K562 (cell line): Measurements from ENCODE around the gene BAIAP2. TPM values are rescaled to one million over a fixed set of nuclear protein-coding genes. Genes with fewer than 3 reads are reported as not detected.

Experiments used
- ATAC-seq: fragments of 200-7000 bp; cut with Tn5 transposase; 3 replicates; pipeline ENCODE4 v1.9.1; 2020; ENCODE audit warnings: moderate library complexity
- BruUV-seq: library from RNA; stranded (reverse); fragments of 400-500 nt; replicated peaks from 2 replicates; lab custom pipeline; 2021; lab: Mats Ljungman, UMichigan
- CTCF ChIA-PET: fragments of 300-600 bp; formaldehyde crosslinking; extraction: SDS; loops from one replicate; lab custom pipeline; 2021; ENCODE audit warnings: low intra/inter-chr PET ratio; lab: Yijun Ruan, JAX
- POLR2A ChIA-PET: fragments of 300-600, 350-650 bp; sonication (Branson Sonifier 250); formaldehyde crosslinking; extraction: SDS; loops from one replicate; lab custom pipeline; 2021; ENCODE audit warnings: antibody characterized with exemption, inconsistent platforms; lab: Yijun Ruan, JAX
- DNase-seq, 4 experiments: peaks; one replicate each; pipeline versions ENCODE4 v3.0.0 to v3.0.0-alpha.2; 2011 to 2018; ENCODE audit warnings: low spot score in 3 of 4, mixed read lengths in 3 of 4; ENCODE audit errors: extremely low read depth in 1 of 4
- FAIRE-seq: peaks from 2 replicates; lab custom pipeline; 2011; peaks lifted over from hg19 to GRCh38; lab: Jason Lieb, UNC
- H2AFZ ChIP-seq: 2 replicates; pipeline ENCODE4 v1.6.0; 2011; ENCODE audit warnings: low read depth, low read length, control low read depth, inconsistent platforms
- H3K27ac ChIP-seq: fragments of 200-600 bp; 3 replicates; pipeline ENCODE4 v1.8.0; 2011; ENCODE audit warnings: low read depth, mild to moderate bottlenecking, control low read depth, inconsistent platforms, low read length, moderate library complexity, mixed read lengths; ENCODE audit errors: extremely low read depth
- H3K27me3 ChIP-seq, 2 experiments: fragments of 300-600 bp in 1 of 2; 2 replicates in 1 of 2; 3 replicates in 1 of 2; pipeline versions ENCODE4 v1.6.0 to v1.8.0; 2011; ENCODE audit warnings: inconsistent platforms in 2 of 2, low read length in 2 of 2, mild to moderate bottlenecking in 1 of 2, mixed read lengths in 1 of 2, moderate library complexity in 1 of 2; ENCODE audit not compliant: control insufficient read depth in 2 of 2, insufficient read depth in 2 of 2
- H3K36me3 ChIP-seq: fragments of 300-600 bp; 3 replicates; pipeline ENCODE4 v1.8.0; 2011; ENCODE audit warnings: mild to moderate bottlenecking, low read length, inconsistent platforms; ENCODE audit not compliant: control insufficient read depth, insufficient read depth
- H3K4me1 ChIP-seq, 2 experiments: fragments of 200-600 bp in 1 of 2; replicated peaks in 1 of 2; 2 replicates in 1 of 2; 3 replicates in 1 of 2; pipeline versions ENCODE4 v1.5.1 to v1.8.0; 2011; ENCODE audit warnings: inconsistent platforms in 2 of 2, low read length in 2 of 2, mild to moderate bottlenecking in 1 of 2, mixed read lengths in 1 of 2, moderate library complexity in 1 of 2; ENCODE audit not compliant: control insufficient read depth in 2 of 2, insufficient read depth in 2 of 2
- H3K4me2 ChIP-seq: 2 replicates; pipeline ENCODE4 v1.6.1; 2011; ENCODE audit warnings: low read length, control low read depth, inconsistent platforms, mixed read lengths; ENCODE audit not compliant: insufficient read depth
- H3K4me3 ChIP-seq: fragments of 200-600 bp; sonication (generic), shearing (Covaris generic); 2 replicates; pipeline ENCODE4 v1.5.1; 2016; ENCODE audit warnings: control low read depth, inconsistent platforms
- H3K79me2 ChIP-seq: fragments of 200-600 bp; 3 replicates; pipeline ENCODE4 v1.8.0; 2011; ENCODE audit warnings: low read length, inconsistent platforms; ENCODE audit not compliant: control insufficient read depth, insufficient read depth
- H3K9ac ChIP-seq, 2 experiments: 2 replicates each; pipeline versions ENCODE4 v1.6.0 to v1.6.1; 2011; ENCODE audit warnings: low read depth in 2 of 2, low read length in 2 of 2, control low read depth in 1 of 2, inconsistent platforms in 1 of 2, mild to moderate bottlenecking in 1 of 2, mixed read lengths in 1 of 2; ENCODE audit not compliant: insufficient read depth in 1 of 2
- H3K9me1 ChIP-seq: one replicate; pipeline ENCODE4 v1.6.0; 2011; ENCODE audit warnings: inconsistent platforms, mild to moderate bottlenecking, low read length, moderate library complexity; ENCODE audit not compliant: control insufficient read depth, insufficient read depth
- H3K9me3 ChIP-seq: replicated peaks from 2 replicates; pipeline ENCODE4 v1.5.1; 2011; ENCODE audit warnings: low read depth, low read length, inconsistent platforms; ENCODE audit not compliant: control insufficient read depth, insufficient read depth
- H4K20me1 ChIP-seq: replicated peaks from 2 replicates; pipeline ENCODE4 v1.6.1; 2011; ENCODE audit warnings: low read length, inconsistent platforms, mixed read lengths; ENCODE audit not compliant: control insufficient read depth, insufficient read depth
- ASH1L ChIP-seq: fragments of 450-650 bp; IDR thresholded peaks from 2 replicates; pipeline ENCODE4 v1.6.1; 2018; ENCODE audit warnings: borderline replicate concordance, mild to moderate bottlenecking, low read depth; ENCODE audit not compliant: partially characterized antibody
- KAT7 ChIP-seq: sonication (generic); formaldehyde crosslinking; IDR thresholded peaks from 2 replicates; pipeline ENCODE4 v1.8.0; 2022; ENCODE audit warnings: missing genetic modification reagents, mild to moderate bottlenecking, borderline replicate concordance
- KLF6 ChIP-seq: fragments of 250-450 bp; sonication (Bioruptor Pico); IDR thresholded peaks from 2 replicates; pipeline ENCODE4 v1.4.0; 2020; ENCODE audit warnings: mild to moderate bottlenecking, moderate library complexity, borderline replicate concordance
- POLR2G ChIP-seq: fragments of 200-400 bp; formaldehyde crosslinking; IDR thresholded peaks from 2 replicates; pipeline ENCODE4 v1.6.1; 2017; ENCODE audit warnings: low read depth, mild to moderate bottlenecking, antibody characterized with exemption, low read length, moderate library complexity
- SP2 ChIP-seq: IDR thresholded peaks from 2 replicates; pipeline ENCODE4 v1.6.1; 2011; ENCODE audit warnings: mild to moderate bottlenecking, low read depth, low read length, moderate library complexity; ENCODE audit not compliant: poor library complexity, severe bottlenecking; ENCODE audit errors: extremely low read depth
- WGBS: fragments of 100-300 bp; shearing (Covaris generic); methylation state at CpG from one replicate; pipeline ENCODE4 v1.1.6; 2016; ENCODE audit warnings: low coverage, mixed read lengths; ENCODE audit not compliant: insufficient coverage; ENCODE audit errors: missing lambda C conversion rate; 5-methylcytosine and 5-hydroxymethylcytosine counted together
- in situ Hi-C: fragments of 300-500 bp; cut with MboI; formaldehyde crosslinking; loops from 4 replicates; pipeline ENCODE4 v1.15.0; 2018; ENCODE audit warnings: inconsistent platforms, mixed read lengths
- intact Hi-C: fragments of 100-400 bp; cut with micrococcal nuclease; formaldehyde crosslinking; loops from 2 replicates; pipeline ENCODE4 v1.14.2; 2022
- polyA plus RNA-seq, 8 experiments: library from polyadenylated mRNA; depleted of rRNA in 4 of 8; stranded (reverse) in 5 of 8; unstranded in 3 of 8; fragments of >200 nt; fragmentation: Nextera tagmentation in 2 of 8; fragmentation: Illumina TruSeq in 1 of 8; extraction: Ambion mirVana in 2 of 8; extraction: Trizol in 1 of 8; gene quantifications; 2 replicates each; pipeline versions ENCODE4 v1.2.1 to v1.2.3, GENCODE V29; 2011 to 2014; ENCODE audit warnings: inconsistent platforms in 1 of 8, missing spikeins in 1 of 8
- total RNA-seq, 7 experiments: library from RNA; depleted of rRNA in 6 of 7; stranded (reverse); fragments of >200 nt in 6 of 7; fragmentation: Illumina TruSeq in 2 of 7; extraction: Trizol in 2 of 7; gene quantifications; 2 replicates each; pipeline versions ENCODE4 v1.2.1 to v1.2.3, GENCODE V29; 2011 to 2021; ENCODE audit warnings: low replicate concordance in 1 of 7

Gene BAIAP2
- total and polyA plus RNA-seq, 9 of the 15 experiments (the other 6 are each of a cell fraction or from before 2014, with no cell fraction given): 2.3 to 51.6 (median 18.4) TPM

DNA sequence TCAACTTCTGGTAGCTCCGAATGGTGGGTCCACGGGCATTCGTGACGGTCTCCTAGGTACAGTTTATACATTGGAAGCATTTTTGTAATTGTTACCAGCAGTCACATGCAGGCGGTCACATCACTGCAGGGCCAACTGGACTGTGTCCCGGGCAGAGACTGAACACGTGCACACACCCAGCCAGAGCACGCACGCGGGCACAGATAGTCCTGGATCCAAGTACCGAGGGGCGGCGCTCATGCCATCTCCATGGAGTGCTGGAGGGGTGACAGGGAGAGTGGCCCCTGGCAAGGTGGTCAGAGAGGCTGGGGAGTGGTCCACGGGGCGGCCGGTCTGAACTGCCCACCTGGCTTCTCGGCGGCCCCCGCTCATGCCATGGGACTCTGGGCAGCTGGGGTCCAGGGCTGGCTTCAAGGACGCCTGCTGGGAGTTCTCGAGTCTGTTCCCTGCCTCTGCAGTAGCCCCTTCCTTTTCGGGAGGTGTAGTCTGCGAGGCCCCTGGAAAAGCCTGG, 34.2 kb downstream of the BAIAP2 start:
- no peak for FAIRE-seq
- peaks cover 2% of the 10 kb centered on the region; the same call in 1 of the 2 replicates for H4K20me1 ChIP-seq
- no TSS peak for BruUV-seq
- intact Hi-C loops: no loop called here
- H3K4me3 ChIP-seq: no peak overlapping the region
- H2AFZ ChIP-seq: no peak overlapping the region
- no peak overlapping the region for H3K27ac ChIP-seq
- ChIA-PET POLR2A (no interaction called here), CTCF (interaction anchor here (0.6 kb wide), 1 partner anchor 568 kb away, joined by 3 read pairs; the partner anchor contains the start of gene TSPAN10)
- H3K36me3 ChIP-seq: peaks cover 10% of the 10 kb centered on the region; the same call in 2 of the 3 replicates
- H3K9me1 ChIP-seq: no peaks in the 10 kb centered on the region
- H3K4me1 ChIP-seq: peaks cover 0 to 65% of the 10 kb centered on the region in 2 experiments; a peak in 2 of 5 replicates
- H3K4me2 ChIP-seq: no peak overlapping the region
- no peaks in the 10 kb centered on the region for H3K9me3 ChIP-seq
- no peaks in the 10 kb centered on the region; the same call in 2 of the 3 replicates for H3K79me2 ChIP-seq
- no peak overlapping the region for H3K9ac ChIP-seq
- 87% methylated on average over 19 of the region's 23 CpGs for WGBS
- in situ Hi-C loops: no loop called here
- ATAC-seq: no peak
- no peak for DNase-seq
- TF ChIP-seq ASH1L (no peak), KAT7 (CRISPR knock-in tag) (no peak), POLR2G (peak; percentile 3; the same call in 1 of the 2 replicates), SP2 (no peak), KLF6 (CRISPR knock-in tag) (no peak)
- H3K27me3 ChIP-seq: no peaks in the 10 kb centered on the region
